ENCODE results near the gene PRDM15.

- no peak for TF ChIP-seq EP300 (IDR thresholded peaks at IDR 0.05)
- TF ChIP-seq, protein P1, sequence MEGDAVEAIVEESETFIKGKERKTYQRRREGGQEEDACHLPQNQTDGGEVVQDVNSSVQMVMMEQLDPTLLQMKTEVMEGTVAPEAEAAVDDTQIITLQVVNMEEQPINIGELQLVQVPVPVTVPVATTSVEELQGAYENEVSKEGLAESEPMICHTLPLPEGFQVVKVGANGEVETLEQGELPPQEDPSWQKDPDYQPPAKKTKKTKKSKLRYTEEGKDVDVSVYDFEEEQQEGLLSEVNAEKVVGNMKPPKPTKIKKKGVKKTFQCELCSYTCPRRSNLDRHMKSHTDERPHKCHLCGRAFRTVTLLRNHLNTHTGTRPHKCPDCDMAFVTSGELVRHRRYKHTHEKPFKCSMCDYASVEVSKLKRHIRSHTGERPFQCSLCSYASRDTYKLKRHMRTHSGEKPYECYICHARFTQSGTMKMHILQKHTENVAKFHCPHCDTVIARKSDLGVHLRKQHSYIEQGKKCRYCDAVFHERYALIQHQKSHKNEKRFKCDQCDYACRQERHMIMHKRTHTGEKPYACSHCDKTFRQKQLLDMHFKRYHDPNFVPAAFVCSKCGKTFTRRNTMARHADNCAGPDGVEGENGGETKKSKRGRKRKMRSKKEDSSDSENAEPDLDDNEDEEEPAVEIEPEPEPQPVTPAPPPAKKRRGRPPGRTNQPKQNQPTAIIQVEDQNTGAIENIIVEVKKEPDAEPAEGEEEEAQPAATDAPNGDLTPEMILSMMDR (IDR thresholded peaks at IDR 0.05), result no peak
These were observed 1.9 kb upstream of the PRDM15 start for GRCh38 chr21:41881051-41881450.

Data from tibial nerve (tissue), 4 donors.